HEK293 (cell line): ENCODE data around the gene KANK4.
"Not testable (repeated sequence)": the region's sequence is repeated elsewhere in the genome, so short reads cannot be mapped to it uniquely, and the experiment has no call there.

ENCODE experiments used
- CTCF ChIA-PET: fragments of 350-600 bp; formaldehyde crosslinking; extraction: SDS; loops from one replicate; lab custom pipeline; 2021; ENCODE audit warnings: antibody characterized with exemption; lab: Yijun Ruan, JAX
- POLR2A ChIA-PET: fragments of 300-600 bp; formaldehyde crosslinking; extraction: SDS; loops from one replicate; lab custom pipeline; 2020; ENCODE audit warnings: antibody characterized with exemption, inconsistent platforms; lab: Yijun Ruan, JAX
- H3K27ac ChIP-seq: fragments of 200-500 bp; sonication (Bioruptor generic); 2 replicates; pipeline ENCODE4 v1.5.1; 2014; ENCODE audit warnings: low read depth, low read length, control low read depth, inconsistent platforms; ENCODE audit errors: extremely low read depth
- H3K36me3 ChIP-seq, 2 experiments: fragments of 200-500 bp in 1 of 2; sonication (Bioruptor generic) in 1 of 2; 1 replicate in 1 of 2; 2 replicates in 1 of 2; pipeline ENCODE4 v1.5.1; 2014 to 2017; ENCODE audit warnings: inconsistent platforms in 2 of 2, low read length in 2 of 2; ENCODE audit not compliant: control insufficient read depth in 2 of 2, insufficient read depth in 1 of 2
- H3K4me1 ChIP-seq: fragments of 200-500 bp; sonication (Bioruptor generic); 2 replicates; pipeline ENCODE4 v1.5.1; 2014; ENCODE audit warnings: mild to moderate bottlenecking, low read length, inconsistent platforms; ENCODE audit not compliant: control insufficient read depth, insufficient read depth
- H3K4me3 ChIP-seq: 2 replicates; pipeline ENCODE4 v1.5.1; 2011; ENCODE audit warnings: low read depth, mild to moderate bottlenecking, control low read depth, low read length, moderate library complexity
- H3K9me3 ChIP-seq: fragments of 200-500 bp; sonication (Bioruptor generic); 2 replicates; pipeline ENCODE4 v1.5.1; 2014; ENCODE audit warnings: low read depth, low read length, inconsistent platforms; ENCODE audit not compliant: control insufficient read depth, insufficient read depth
- PRDM1 ChIP-seq: fragments of 450-650 bp; formaldehyde crosslinking; IDR thresholded peaks from 2 replicates; pipeline ENCODE4; 2016; ENCODE audit warnings: missing biosample characterization, missing genetic modification characterization
- SETDB1 ChIP-seq: IDR thresholded peaks from one replicate; pipeline ENCODE4 v1.6.1; 2017; ENCODE audit warnings: mild to moderate bottlenecking, low read length, moderate library complexity, mixed read lengths; ENCODE audit not compliant: insufficient read length
- ZBTB21 ChIP-seq: fragments of 450-650 bp; formaldehyde crosslinking; IDR thresholded peaks from 2 replicates; pipeline ENCODE4 v1.5.1; 2017; ENCODE audit warnings: missing biosample characterization, missing genetic modification characterization
- ZBTB26 ChIP-seq: fragments of 450-650 bp; formaldehyde crosslinking; optimal IDR thresholded peaks from 2 replicates; pipeline ENCODE3; 2016; ENCODE audit warnings: missing biosample characterization, mild to moderate bottlenecking, missing genetic modification characterization
- ZBTB7A ChIP-seq: fragments of 450-650 bp; formaldehyde crosslinking; IDR thresholded peaks from 2 replicates; pipeline ENCODE4 v1.5.1; 2016; ENCODE audit warnings: low read depth, missing biosample characterization, missing genetic modification characterization
- ZBTB8A ChIP-seq: fragments of 450-650 bp; formaldehyde crosslinking; IDR thresholded peaks from 2 replicates; pipeline ENCODE4 v1.5.1; 2016; ENCODE audit warnings: missing biosample characterization, missing genetic modification characterization
- ZFP41 ChIP-seq: fragments of 450-650 bp; formaldehyde crosslinking; IDR thresholded peaks from 2 replicates; pipeline ENCODE4 v1.5.1; 2016; ENCODE audit warnings: missing biosample characterization, missing genetic modification characterization, borderline replicate concordance
- ZNF155 ChIP-seq: fragments of 450-650 bp; formaldehyde crosslinking; IDR thresholded peaks from 2 replicates; pipeline ENCODE4 v1.5.1; 2016; ENCODE audit warnings: missing biosample characterization, missing genetic modification characterization
- ZNF157 ChIP-seq: fragments of 450-650 bp; formaldehyde crosslinking; IDR thresholded peaks from 2 replicates; pipeline ENCODE4 v1.5.1; 2016; ENCODE audit warnings: missing biosample characterization, missing genetic modification characterization
- ZNF169 ChIP-seq: fragments of 450-650 bp; formaldehyde crosslinking; IDR thresholded peaks from 2 replicates; pipeline ENCODE4 v1.5.1; 2016; ENCODE audit warnings: missing biosample characterization, missing genetic modification characterization
- ZNF24 ChIP-seq: fragments of 450-650 bp; formaldehyde crosslinking; IDR thresholded peaks from 2 replicates; pipeline ENCODE4 v1.5.1; 2016; ENCODE audit warnings: missing biosample characterization, missing genetic modification characterization
- ZNF292 ChIP-seq: fragments of 450-650 bp; formaldehyde crosslinking; IDR thresholded peaks from 2 replicates; pipeline ENCODE4 v1.5.1; 2016; ENCODE audit warnings: low read depth, missing biosample characterization, missing genetic modification characterization, borderline replicate concordance
- ZNF404 ChIP-seq: fragments of 450-650 bp; formaldehyde crosslinking; IDR thresholded peaks from 2 replicates; pipeline ENCODE4 v1.5.1; 2017; ENCODE audit warnings: missing biosample characterization, missing genetic modification characterization
- ZNF473 ChIP-seq: fragments of 450-650 bp; formaldehyde crosslinking; IDR thresholded peaks from 2 replicates; pipeline ENCODE4 v1.5.1; 2017; ENCODE audit warnings: missing biosample characterization, missing genetic modification characterization
- ZNF561 ChIP-seq: fragments of 450-650 bp; IDR thresholded peaks from 2 replicates; pipeline ENCODE4 v1.5.1; 2018; ENCODE audit warnings: missing biosample characterization, missing genetic modification characterization, borderline replicate concordance
- ZNF600 ChIP-seq: fragments of 450-650 bp; formaldehyde crosslinking; IDR thresholded peaks from 2 replicates; pipeline ENCODE4 v1.5.1; 2016; ENCODE audit warnings: missing biosample characterization, missing genetic modification characterization
- ZNF747 ChIP-seq: fragments of 450-650 bp; formaldehyde crosslinking; IDR thresholded peaks from 2 replicates; pipeline ENCODE4 v1.5.1; 2016; ENCODE audit warnings: missing biosample characterization, missing genetic modification characterization
- ZSCAN18 ChIP-seq: fragments of 450-650 bp; formaldehyde crosslinking; IDR thresholded peaks from 2 replicates; pipeline ENCODE4 v1.5.1; 2016; ENCODE audit warnings: missing biosample characterization, missing genetic modification characterization
- TF ChIP-seq, protein P1 (sequence below): fragments of 450-650 bp; formaldehyde crosslinking; IDR thresholded peaks from 2 replicates; pipeline ENCODE4 v1.5.1; 2016; ENCODE audit warnings: missing biosample characterization, missing genetic modification characterization
- TF ChIP-seq, protein P2 (sequence below): fragments of 450-650 bp; formaldehyde crosslinking; conservative IDR thresholded peaks from 2 replicates; pipeline ENCODE4 v1.5.1; 2016; ENCODE audit warnings: low read depth, missing biosample characterization, missing genetic modification characterization

KANK4 gene

DNA sequence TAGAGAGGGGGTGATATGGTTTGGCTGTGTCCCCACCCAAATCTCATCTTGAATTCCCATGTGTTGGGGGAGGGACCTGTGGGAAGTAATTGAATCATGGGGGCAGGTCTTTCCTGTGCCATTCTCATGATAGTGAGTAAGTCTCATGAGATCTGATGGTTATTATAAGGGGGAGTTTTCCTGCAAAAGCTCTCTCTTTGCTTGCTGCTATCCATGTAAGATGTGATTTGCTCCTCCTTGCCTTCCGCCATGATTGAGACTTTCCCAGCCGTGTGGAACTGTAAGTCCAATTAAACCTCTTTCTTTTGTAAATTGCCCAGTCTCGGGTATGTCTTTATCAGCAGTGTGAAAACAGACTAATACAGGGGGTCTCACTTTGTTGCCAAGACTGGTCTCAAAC lies 74.9 kb downstream of the KANK4 start:
- H3K27ac ChIP-seq, H3K4me3 ChIP-seq, H3K9me3 ChIP-seq, H3K36me3 ChIP-seq, H3K4me1 ChIP-seq, POLR2A ChIA-PET: not testable (repeated sequence)
- CTCF ChIA-PET = interaction anchor here (0.5 kb wide), 1 partner anchor 143 kb away, joined by 3 read pairs; no protein-coding TSS in a partner anchor
- peak; percentile 61 for TF ChIP-seq SETDB1

DNA sequence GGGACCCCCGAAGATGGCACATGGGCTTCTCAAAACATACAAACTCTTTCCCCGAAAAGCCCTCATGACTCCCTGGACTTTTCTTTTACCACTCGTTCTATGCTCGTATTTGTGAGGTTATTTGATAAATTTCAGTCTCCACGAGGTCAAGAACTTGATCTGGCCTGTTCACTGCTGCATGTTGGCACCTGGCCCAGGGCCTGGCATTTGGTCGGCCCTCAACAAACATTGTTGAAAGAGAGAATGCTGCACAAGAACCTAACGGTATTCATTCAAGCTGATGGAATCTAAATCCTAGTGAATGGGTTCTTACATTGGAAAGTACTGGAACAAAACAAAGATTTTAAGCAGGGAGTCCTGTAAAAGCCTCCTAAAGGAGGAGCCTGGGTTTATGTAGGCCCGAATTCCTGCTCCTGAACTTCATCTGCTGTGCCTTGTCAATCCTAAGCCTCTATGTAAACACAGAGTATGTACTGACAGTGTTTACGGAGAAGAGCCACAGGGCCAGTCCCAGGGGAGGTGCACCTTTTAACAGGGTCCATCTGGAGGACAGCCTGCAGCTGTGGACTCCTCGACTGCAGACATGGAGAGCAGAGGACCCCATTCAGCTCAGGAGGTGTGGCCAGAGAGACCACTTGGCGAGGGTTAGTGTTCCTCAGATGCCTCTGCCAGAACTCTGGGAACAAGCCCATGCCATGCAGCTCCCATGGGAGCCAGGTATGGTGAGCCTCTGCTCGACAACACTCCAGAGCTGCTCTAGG lies 77.7 kb downstream of the KANK4 start:
- TF ChIP-seq ZNF169 (tag by site-specific recombination) (no peak), ZBTB7A (tag by site-specific recombination) (no peak), ZNF600 (no peak), ZNF561 (tag by site-specific recombination) (no peak), ZNF157 (tag by site-specific recombination) (no peak), ZBTB8A (tag by site-specific recombination) (no peak), ZNF155 (tag by site-specific recombination) (no peak), ZBTB26 (tag by site-specific recombination) (no peak), ZNF24 (tag by site-specific recombination) (no peak), SETDB1 (no peak), ZFP41 (tag by site-specific recombination) (no peak), ZNF292 (tag by site-specific recombination) (no peak)
- TF ChIP-seq, protein P1, sequence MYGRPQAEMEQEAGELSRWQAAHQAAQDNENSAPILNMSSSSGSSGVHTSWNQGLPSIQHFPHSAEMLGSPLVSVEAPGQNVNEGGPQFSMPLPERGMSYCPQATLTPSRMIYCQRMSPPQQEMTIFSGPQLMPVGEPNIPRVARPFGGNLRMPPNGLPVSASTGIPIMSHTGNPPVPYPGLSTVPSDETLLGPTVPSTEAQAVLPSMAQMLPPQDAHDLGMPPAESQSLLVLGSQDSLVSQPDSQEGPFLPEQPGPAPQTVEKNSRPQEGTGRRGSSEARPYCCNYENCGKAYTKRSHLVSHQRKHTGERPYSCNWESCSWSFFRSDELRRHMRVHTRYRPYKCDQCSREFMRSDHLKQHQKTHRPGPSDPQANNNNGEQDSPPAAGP (tag by site-specific recombination) = no peak
- POLR2A ChIA-PET = no interaction called here
- Histone ChIP-seq H3K9me3 (no peaks in the 10 kb centered on the region), H3K27ac (no peak overlapping the region), H3K4me3 (no peak overlapping the region), H3K4me1 (0 out of 2 replicates have a peak, but pooled peaks cover 2% of the 10 kb centered on the region), H3K36me3 (no peaks in the 10 kb centered on the region)
- CTCF ChIA-PET = interaction anchor here (0.6 kb wide), 1 partner anchor 1198 kb away, joined by 3 read pairs; no protein-coding TSS in a partner anchor

DNA sequence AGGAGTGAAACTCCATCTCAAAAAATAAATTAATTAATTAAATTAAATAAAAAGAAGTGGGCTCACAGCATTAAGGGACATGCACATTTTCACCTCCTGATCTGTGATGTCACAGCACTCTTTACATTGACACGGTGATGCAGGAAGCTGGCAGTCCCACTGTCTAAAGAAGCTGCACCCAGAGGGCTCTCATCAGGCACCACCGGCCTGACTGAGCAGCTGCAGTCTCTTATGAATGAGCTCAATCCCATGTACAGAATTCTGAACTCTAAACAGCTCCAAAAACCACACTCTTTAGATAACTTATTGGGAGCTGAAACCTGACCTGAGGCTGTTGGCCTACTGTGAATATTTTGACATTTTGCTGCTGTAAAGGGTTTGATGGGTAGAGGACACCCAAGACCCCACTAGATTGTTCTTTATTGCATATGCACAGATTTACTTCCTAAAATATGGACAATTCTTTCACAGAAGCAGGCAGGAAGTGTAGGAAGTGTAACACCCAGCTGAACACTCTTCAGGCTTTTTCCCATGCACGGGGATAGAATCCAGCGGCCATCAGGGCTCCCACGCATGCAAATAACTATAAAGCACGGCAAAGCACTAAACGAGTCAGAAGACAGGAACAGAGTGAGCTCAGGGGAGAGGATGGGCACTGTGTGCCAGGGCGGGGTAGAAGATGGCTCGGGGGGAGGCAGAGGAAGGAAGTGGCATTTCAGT lies 78.4 kb downstream of the KANK4 start:
- H3K4me1 ChIP-seq = 0 out of 2 replicates have a peak, but pooled peaks cover 2% of the 10 kb centered on the region
- POLR2A ChIA-PET = no interaction called here
- no peaks in the 10 kb centered on the region for H3K9me3 ChIP-seq
- CTCF ChIA-PET = no interaction called here
- no peak overlapping the region for H3K27ac ChIP-seq
- no peaks in the 10 kb centered on the region for H3K36me3 ChIP-seq
- H3K4me3 ChIP-seq = no peak overlapping the region
- TF ChIP-seq ZSCAN18 (no peak), ZBTB21 (tag by site-specific recombination) (no peak), PRDM1 (no peak), ZNF473 (no peak), ZNF747 (tag by site-specific recombination) (no peak), ZNF404 (tag by site-specific recombination) (no peak)
- TF ChIP-seq, protein P2, sequence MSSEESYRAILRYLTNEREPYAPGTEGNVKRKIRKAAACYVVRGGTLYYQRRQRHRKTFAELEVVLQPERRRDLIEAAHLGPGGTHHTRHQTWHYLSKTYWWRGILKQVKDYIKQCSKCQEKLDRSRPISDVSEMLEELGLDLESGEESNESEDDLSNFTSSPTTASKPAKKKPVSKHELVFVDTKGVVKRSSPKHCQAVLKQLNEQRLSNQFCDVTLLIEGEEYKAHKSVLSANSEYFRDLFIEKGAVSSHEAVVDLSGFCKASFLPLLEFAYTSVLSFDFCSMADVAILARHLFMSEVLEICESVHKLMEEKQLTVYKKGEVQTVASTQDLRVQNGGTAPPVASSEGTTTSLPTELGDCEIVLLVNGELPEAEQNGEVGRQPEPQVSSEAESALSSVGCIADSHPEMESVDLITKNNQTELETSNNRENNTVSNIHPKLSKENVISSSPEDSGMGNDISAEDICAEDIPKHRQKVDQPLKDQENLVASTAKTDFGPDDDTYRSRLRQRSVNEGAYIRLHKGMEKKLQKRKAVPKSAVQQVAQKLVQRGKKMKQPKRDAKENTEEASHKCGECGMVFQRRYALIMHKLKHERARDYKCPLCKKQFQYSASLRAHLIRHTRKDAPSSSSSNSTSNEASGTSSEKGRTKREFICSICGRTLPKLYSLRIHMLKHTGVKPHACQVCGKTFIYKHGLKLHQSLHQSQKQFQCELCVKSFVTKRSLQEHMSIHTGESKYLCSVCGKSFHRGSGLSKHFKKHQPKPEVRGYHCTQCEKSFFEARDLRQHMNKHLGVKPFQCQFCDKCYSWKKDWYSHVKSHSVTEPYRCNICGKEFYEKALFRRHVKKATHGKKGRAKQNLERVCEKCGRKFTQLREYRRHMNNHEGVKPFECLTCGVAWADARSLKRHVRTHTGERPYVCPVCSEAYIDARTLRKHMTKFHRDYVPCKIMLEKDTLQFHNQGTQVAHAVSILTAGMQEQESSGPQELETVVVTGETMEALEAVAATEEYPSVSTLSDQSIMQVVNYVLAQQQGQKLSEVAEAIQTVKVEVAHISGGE (tag by site-specific recombination) = no peak
